ENCODE measurements around the gene GSTM5. TPM values are rescaled to one million over a fixed set of nuclear protein-coding genes. Genes with fewer than 3 reads are reported as not detected.
"Not testable (repeated sequence)": the region's sequence is repeated elsewhere in the genome, so short reads cannot be mapped to it uniquely, and the experiment has no call there.

Gene GSTM5
- polyA plus RNA-seq (2011; rRNA removed) (11.6 and 12.5 TPM in 2 replicates), polyA minus RNA-seq (2011; rRNA and poly(A)+ RNA removed) (4.4 and 4.5 TPM in 2 replicates)

- H3K4me3 ChIP-seq (ENCODE audit: low read depth, low read length), result peak within 1 kb of the TSS; percentile 34
- DNase-seq (ENCODE audit: low read depth, low spot score); H3K27ac ChIP-seq (ENCODE audit: low read depth, low read length); H3K27me3 ChIP-seq (ENCODE audit: control insufficient read depth, insufficient read depth, low read length); CTCF ChIA-PET; H3K9me3 ChIP-seq (ENCODE audit: control insufficient read depth, insufficient read depth, low read length); POLR2A ChIA-PET: not testable (repeated sequence)
These were observed at the start of gene GSTM5 for GRCh38 chr1:109711593-109712320. GSTM5 (plus strand) TSS chr1:109712251; CDS start chr1:109712313, 62 bp downstream.

DNA sequence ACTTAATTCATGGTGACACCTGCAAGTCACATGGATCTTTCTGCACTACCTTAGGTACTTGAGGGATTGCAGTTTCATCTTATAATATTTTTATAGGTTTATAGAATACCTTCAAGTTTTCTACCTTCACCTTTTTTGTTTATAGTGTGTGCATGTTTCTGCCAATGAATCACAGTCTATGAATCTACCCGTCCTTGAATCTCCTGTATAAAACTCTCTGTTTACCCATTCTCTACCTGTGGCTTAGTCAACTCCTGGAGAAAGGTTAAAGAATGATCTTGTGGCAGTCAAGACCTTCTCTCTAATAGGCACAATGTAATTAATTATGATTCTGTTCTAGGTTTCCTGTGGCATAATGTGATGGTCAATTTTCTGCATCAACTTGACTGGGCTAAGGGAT, 47.4 kb upstream of the GSTM5 start:
- Histone ChIP-seq H3K4me3 (ENCODE audit: low read depth, low read length) (no peak overlapping the region), H3K9me3 (ENCODE audit: control insufficient read depth, insufficient read depth, low read length) (no peaks in the 10 kb centered on the region), H3K27ac (ENCODE audit: low read depth, low read length) (no peak overlapping the region), H3K27me3 (ENCODE audit: control insufficient read depth, insufficient read depth, low read length) (no peaks in the 10 kb centered on the region)
- ChIA-PET CTCF (interaction anchor here (2.8 kb wide), 1 partner anchor 25 kb away, joined by 13 read pairs; no protein-coding TSS in a partner anchor), POLR2A (interaction anchor here (0.6 kb wide), 1 partner anchor 99 kb away, joined by 6 read pairs; no protein-coding TSS in a partner anchor)
- no peak for TF ChIP-seq CTCF (IDR thresholded peaks at IDR 0.05; ENCODE audit: low read depth, low read length)
- no peak for DNase-seq (ENCODE audit: low read depth, low spot score)

DNA sequence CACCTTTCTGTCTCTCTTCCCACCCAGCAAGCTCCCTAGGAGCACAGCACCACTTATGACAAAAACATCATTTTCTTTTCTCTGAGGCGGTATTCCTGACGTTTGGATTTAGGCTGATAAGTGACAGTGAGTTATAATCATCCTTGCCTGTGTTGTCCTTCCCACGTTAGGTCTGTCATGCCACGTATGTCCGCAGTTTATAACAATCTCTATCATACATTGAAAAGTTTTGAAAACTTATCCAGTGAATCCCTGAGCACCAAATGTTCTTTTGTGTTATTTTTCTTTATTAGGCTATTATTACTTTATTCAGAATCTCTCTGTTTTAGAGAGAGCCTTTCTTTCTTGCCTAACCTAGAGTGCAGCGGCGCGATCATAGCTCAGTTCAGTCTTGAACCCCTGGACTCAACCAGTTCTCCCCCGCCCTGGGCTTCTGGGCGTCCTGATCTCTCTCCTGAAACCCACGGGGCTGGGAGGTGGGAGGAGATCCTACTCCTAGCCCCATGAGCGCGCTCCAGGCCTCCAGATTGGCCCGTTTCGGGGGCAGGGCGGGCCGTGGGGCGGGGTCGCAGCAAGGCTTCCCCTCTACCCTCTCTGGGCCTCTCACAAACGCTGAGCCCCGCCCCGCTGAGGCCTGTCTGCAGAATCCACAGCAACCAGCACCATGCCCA, 44.5 kb upstream of the GSTM5 start, which contains the start of gene GSTM2:
TSS of gene GSTM2 (plus strand) at position 606 of the 671 bp plus-strand sequence. CDS start at position 665, 59 bp downstream.
- TF ChIP-seq CTCF (IDR thresholded peaks at IDR 0.05; ENCODE audit: low read depth, low read length), result no peak
- Histone ChIP-seq H3K4me3 (ENCODE audit: low read depth, low read length) (peak within 1 kb of the TSS; percentile 65), H3K27ac (ENCODE audit: low read depth, low read length) (no peak within 1 kb of the TSS), H3K9me3 (ENCODE audit: control insufficient read depth, insufficient read depth, low read length) (no peaks in the 10 kb centered on the region), H3K27me3 (ENCODE audit: control insufficient read depth, insufficient read depth, low read length) (no peaks in the 10 kb centered on the region)
- DNase-seq (ENCODE audit: low read depth, low spot score), result peak; percentile 57
- CTCF ChIA-PET, result interaction anchor here (1.0 to 1.1 kb wide), 3 partner anchors 25 to 106 kb away, joined by 3 to 6 read pairs (median 3); no protein-coding TSS in a partner anchor
- POLR2A ChIA-PET, result no interaction called here

DNA sequence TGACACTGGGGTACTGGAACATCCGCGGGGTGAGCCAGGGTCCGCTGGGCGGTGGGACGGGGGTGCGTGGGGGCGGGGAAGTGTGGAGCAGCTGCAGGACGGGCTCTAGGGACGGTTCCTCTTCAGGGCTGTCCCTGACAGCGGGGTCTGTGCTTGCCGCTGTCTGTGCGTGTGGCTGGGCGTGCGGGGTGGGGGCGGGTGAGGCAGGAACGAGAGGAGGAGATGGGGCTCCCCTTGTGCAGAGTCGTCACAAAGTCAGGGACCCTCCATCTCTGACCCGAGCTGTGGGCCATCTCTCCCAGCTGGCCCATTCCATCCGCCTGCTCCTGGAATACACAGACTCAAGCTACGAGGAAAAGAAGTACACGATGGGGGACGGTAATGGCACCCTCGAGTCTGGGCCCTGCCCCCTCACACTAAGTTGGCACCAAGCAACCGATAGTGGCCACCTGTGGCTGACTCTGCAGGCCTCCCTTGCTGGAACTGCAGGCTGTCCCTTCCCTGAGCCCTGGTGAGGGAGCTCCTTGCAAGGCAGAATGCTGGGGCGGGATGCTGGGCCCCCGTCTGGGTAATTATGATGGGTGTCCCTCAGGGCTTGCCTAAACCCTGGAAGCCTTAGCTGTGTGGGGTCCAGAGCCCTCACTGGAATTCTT, 43.8 kb upstream of the GSTM5 start:
- ChIA-PET CTCF (interaction anchor here (0.6 to 1.1 kb wide), 4 partner anchors 24 to 106 kb away, joined by 3 to 6 read pairs (median 3); no protein-coding TSS in a partner anchor), POLR2A (no interaction called here)
- TF ChIP-seq CTCF (IDR thresholded peaks at IDR 0.05; ENCODE audit: low read depth, low read length), result no peak
- Histone ChIP-seq H3K4me3 (ENCODE audit: low read depth, low read length) (peak overlapping the region; percentile 65), H3K9me3 (ENCODE audit: control insufficient read depth, insufficient read depth, low read length) (no peaks in the 10 kb centered on the region), H3K27me3 (ENCODE audit: control insufficient read depth, insufficient read depth, low read length) (no peaks in the 10 kb centered on the region), H3K27ac (ENCODE audit: low read depth, low read length) (no peak overlapping the region)
- DNase-seq (ENCODE audit: low read depth, low spot score), result no peak

- DNase-seq (ENCODE audit: low read depth, low spot score), result no peak
- Histone ChIP-seq H3K4me3 (ENCODE audit: low read depth, low read length) (no peak overlapping the region), H3K9me3 (ENCODE audit: control insufficient read depth, insufficient read depth, low read length) (no peaks in the 10 kb centered on the region), H3K27me3 (ENCODE audit: control insufficient read depth, insufficient read depth, low read length) (no peaks in the 10 kb centered on the region), H3K27ac (ENCODE audit: low read depth, low read length) (no peak overlapping the region)
- CTCF ChIA-PET, result no interaction called here
- POLR2A ChIA-PET, result no interaction called here
- no peak for TF ChIP-seq CTCF (IDR thresholded peaks at IDR 0.05; ENCODE audit: low read depth, low read length)
These were observed 42.7 kb upstream of the GSTM5 start for GRCh38 chr1:109669246-109669948.

DNA sequence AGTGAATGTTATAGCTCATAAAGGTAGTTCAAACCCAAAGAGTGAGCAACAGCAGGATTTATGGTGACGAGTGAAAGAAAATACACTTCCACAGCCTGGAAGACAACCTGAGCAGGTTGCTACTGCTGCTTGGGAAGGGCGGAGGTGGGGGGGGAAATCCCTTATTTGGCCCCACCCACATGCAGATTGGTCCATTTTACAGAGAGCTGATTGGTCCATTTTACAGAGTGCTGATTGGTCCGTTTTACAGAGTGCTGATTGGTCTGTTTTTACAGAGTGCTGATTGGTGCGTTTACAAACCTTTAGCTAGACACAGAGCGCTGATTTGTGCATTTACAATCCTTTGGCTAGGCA, 42.1 kb upstream of the GSTM5 start:
- H3K27me3 ChIP-seq (ENCODE audit: control insufficient read depth, insufficient read depth, low read length); H3K9me3 ChIP-seq (ENCODE audit: control insufficient read depth, insufficient read depth, low read length); CTCF ChIA-PET; H3K27ac ChIP-seq (ENCODE audit: low read depth, low read length); POLR2A ChIA-PET; DNase-seq (ENCODE audit: low read depth, low spot score); H3K4me3 ChIP-seq (ENCODE audit: low read depth, low read length): not testable (repeated sequence)

All from AG04450 (cell line).